Upper lobe of left lung (tissue), 6 donors: Measurements from ENCODE around the gene CCIN. TPM values are rescaled to one million over a fixed set of nuclear protein-coding genes. Genes with fewer than 3 reads are reported as not detected.

Experiments used
- ATAC-seq, 2 donors: fragments of 200-7000 bp; cut with Tn5 transposase; one replicate each; pipeline ENCODE4 v1.9.1; 2022; ENCODE audit warnings: mild to moderate bottlenecking in 2 of 2, moderate library complexity in 2 of 2; ENCODE audit not compliant: low FRiP score in 2 of 2
- DNase-seq, 2 donors: peaks; one replicate each; pipeline ENCODE4 v3.0.0-alpha.2; 2019 to 2020
- H3K27ac ChIP-seq, 4 donors: fragments of 200-600 bp; sonication (generic); one replicate each; pipeline ENCODE4 v1.5.1; 2016 to 2019
- H3K27me3 ChIP-seq, 4 donors: fragments of 200-600 bp; sonication (generic); one replicate each; pipeline ENCODE4 v1.5.1; 2017 to 2019
- H3K36me3 ChIP-seq, 4 donors: fragments of 200-600 bp; sonication (generic); one replicate each; pipeline ENCODE4 v1.5.1; 2016 to 2019
- H3K4me1 ChIP-seq, 4 donors: fragments of 200-600 bp; sonication (generic); one replicate each; pipeline ENCODE4 v1.5.1; 2018 to 2019
- H3K4me3 ChIP-seq, 4 donors: fragments of 200-600 bp; sonication (generic); one replicate each; pipeline ENCODE4 v1.5.1; 2017 to 2019; ENCODE audit warnings: mild to moderate bottlenecking in 2 of 4, moderate library complexity in 1 of 4
- H3K9me3 ChIP-seq, 4 donors: fragments of 200-600 bp; sonication (generic); one replicate each; pipeline ENCODE4 v1.5.1; 2018 to 2019
- CTCF ChIP-seq, 6 experiments: fragments of 450-650 bp in 4 of 6; fragments of 200-600 bp in 2 of 6; sonication (generic) in 2 of 6; IDR thresholded peaks; one replicate each; pipeline ENCODE4 v1.5.1; 2016 to 2019; ENCODE audit warnings: antibody characterized with exemption in 6 of 6
- EP300 ChIP-seq, 4 donors: sonication (generic); formaldehyde crosslinking; IDR thresholded peaks; one replicate each; pipeline ENCODE4 v1.5.1; 2017; ENCODE audit warnings: antibody characterized with exemption in 4 of 4, control low read depth in 2 of 4
- POLR2A ChIP-seq, 4 donors: fragments of 450-650 bp; IDR thresholded peaks; one replicate each; pipeline ENCODE4 v1.5.1; 2016 to 2017; ENCODE audit warnings: antibody characterized with exemption in 4 of 4, mild to moderate bottlenecking in 2 of 4
- POLR2AphosphoS5 ChIP-seq, 2 donors: sonication (generic); formaldehyde crosslinking; IDR thresholded peaks; one replicate each; pipeline ENCODE4 v1.5.1; 2017; ENCODE audit warnings: antibody characterized with exemption in 2 of 2
- WGBS, 2 donors: methylation state at CpG; one replicate each; pipeline ENCODE4 v1.1.5; 2017 to 2018; 5-methylcytosine and 5-hydroxymethylcytosine counted together
- total RNA-seq, 6 donors: library from RNA; depleted of rRNA in 4 of 6; stranded (reverse); fragments of >200 nt in 4 of 6; gene quantifications; one replicate each; pipeline versions ENCODE4 v1.1.0 to v1.2.1, GENCODE V29; 2016 to 2021
- donor health status: DM: no; HTN: no; CAD: no; lungs with moderate emphysema.
- donor health status: DM: no; HTN: yes; CAD: no; lungs with severe emphysema.

The CCIN gene
- total RNA-seq: 1 to 10 TPM in 1 of 6 donors, under 1 TPM in 4, not detected in 1; 0.30 to 1.4 (median 0.49) TPM

GRCh38 chr9:36169166-36169565, at the start of gene CCIN:
Gene CCIN, plus strand, starts transcription at chr9:36169388. Its CDS starts 115 bp downstream, at chr9:36169503.
- ATAC-seq (no peak), DNase-seq (no peak)
- Histone ChIP-seq H3K4me1 (peaks cover 6 to 11% (median 10%) of the 10 kb centered on the region in 4 donors), H3K4me3 (no peak within 1 kb of the TSS), H3K27me3 (no peaks in the 10 kb centered on the region), H3K9me3 (no peaks in the 10 kb centered on the region), H3K27ac (no peak within 1 kb of the TSS), H3K36me3 (no peaks in the 10 kb centered on the region)
- no peak for TF ChIP-seq CTCF (IDR thresholded peaks at IDR 0.05)
- TF ChIP-seq POLR2A (IDR thresholded peaks at IDR 0.05): no peak
- TF ChIP-seq EP300 (IDR thresholded peaks at IDR 0.05): no peak
- no peak for TF ChIP-seq POLR2AphosphoS5 (IDR thresholded peaks at IDR 0.05)
- WGBS, 2 donors: 85 to 91% methylated on average over 4 to 6 of the region's 6 CpGs

GRCh38 chr9:36119476-36119875, 49.7 kb upstream of the CCIN start:
- Histone ChIP-seq H3K4me1 (peaks cover 6 to 9% (median 8%) of the 10 kb centered on the region in 4 donors), H3K36me3 (peaks cover 0 to 33% (median 0%) of the 10 kb centered on the region in 4 donors), H3K9me3 (no peaks in the 10 kb centered on the region), H3K4me3 (no peak overlapping the region), H3K27ac (no peak overlapping the region), H3K27me3 (no peaks in the 10 kb centered on the region)
- TF ChIP-seq POLR2A (IDR thresholded peaks at IDR 0.05) (no peak), EP300 (IDR thresholded peaks at IDR 0.05) (no peak), CTCF (IDR thresholded peaks at IDR 0.05) (no peak), POLR2AphosphoS5 (IDR thresholded peaks at IDR 0.05) (no peak)
- no peak for DNase-seq
- 49 to 58% methylated on average over 7 of the region's 7 CpGs for WGBS, 2 donors
- no peak for ATAC-seq

DNA sequence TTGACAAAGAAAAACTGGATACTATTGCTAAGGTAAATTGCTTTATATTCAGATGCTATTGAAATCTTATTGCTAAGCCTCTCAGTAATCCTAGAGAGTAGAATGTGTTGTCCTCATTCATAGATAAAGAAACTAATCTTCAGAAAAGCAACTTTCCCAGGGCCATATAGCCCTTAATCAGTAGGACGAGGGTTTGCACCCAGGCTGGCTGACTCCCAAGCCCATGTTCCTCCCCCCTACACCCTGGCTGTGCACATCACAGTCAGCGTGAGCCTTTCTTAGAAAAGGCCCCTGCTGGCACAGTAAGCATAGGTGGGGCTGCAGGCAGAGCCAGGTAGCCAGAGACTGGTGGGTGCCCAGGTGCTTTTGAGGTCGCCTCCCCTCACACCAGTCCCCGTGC, 48.5 kb upstream of the CCIN start:
- TF ChIP-seq POLR2A (IDR thresholded peaks at IDR 0.05): no peak
- no peak for TF ChIP-seq CTCF (IDR thresholded peaks at IDR 0.05)
- no peak for TF ChIP-seq EP300 (IDR thresholded peaks at IDR 0.05)
- TF ChIP-seq POLR2AphosphoS5 (IDR thresholded peaks at IDR 0.05): no peak
- Histone ChIP-seq H3K9me3 (no peaks in the 10 kb centered on the region), H3K4me1 (peaks cover 6 to 9% (median 8%) of the 10 kb centered on the region in 4 donors), H3K27me3 (no peaks in the 10 kb centered on the region), H3K4me3 (no peak overlapping the region), H3K36me3 (peaks cover 0 to 33% (median 0%) of the 10 kb centered on the region in 4 donors), H3K27ac (no peak overlapping the region)
- ATAC-seq: no peak
- no peak for DNase-seq
- WGBS, 2 donors: 76 to 94% methylated on average over 4 of the region's 4 CpGs

DNA sequence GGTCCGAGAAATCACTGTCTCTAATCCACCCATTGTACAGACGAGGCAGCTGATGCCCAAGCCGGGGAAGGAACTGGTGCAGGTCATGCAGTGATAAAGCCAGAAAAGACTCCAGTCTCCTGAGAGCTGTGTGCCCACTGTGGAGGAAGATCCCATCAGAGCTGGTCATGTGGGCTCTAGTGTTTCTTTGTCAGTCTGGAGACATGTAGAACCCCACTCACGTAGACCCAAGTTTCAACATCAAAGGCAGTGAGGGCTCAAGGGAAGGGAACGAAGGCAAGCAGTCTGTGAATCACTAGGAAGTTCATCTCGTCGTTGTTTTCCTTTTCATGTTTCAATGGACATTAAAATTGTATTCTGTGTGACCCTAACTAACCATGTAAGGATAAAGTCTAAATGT, 47.2 kb upstream of the CCIN start:
- Histone ChIP-seq H3K27ac (no peak overlapping the region), H3K9me3 (no peaks in the 10 kb centered on the region), H3K4me1 (peaks cover 6 to 9% (median 8%) of the 10 kb centered on the region in 4 donors), H3K36me3 (peaks cover 0 to 31% (median 0%) of the 10 kb centered on the region in 4 donors), H3K4me3 (no peak overlapping the region), H3K27me3 (no peaks in the 10 kb centered on the region)
- TF ChIP-seq CTCF (IDR thresholded peaks at IDR 0.05) (no peak), POLR2AphosphoS5 (IDR thresholded peaks at IDR 0.05) (no peak), EP300 (IDR thresholded peaks at IDR 0.05) (no peak), POLR2A (IDR thresholded peaks at IDR 0.05) (no peak)
- DNase-seq (no peak), ATAC-seq (no peak)
- 83 to 85% methylated on average over 6 to 7 of the region's 7 CpGs for WGBS, 2 donors

GRCh38 chr9:36123515-36123914, 45.7 kb upstream of the CCIN start:
- no peaks in the 10 kb centered on the region for H3K9me3 ChIP-seq
- DNase-seq (no peak), ATAC-seq (no peak)
- peaks cover 6 to 12% (median 8%) of the 10 kb centered on the region in 4 donors for H3K4me1 ChIP-seq
- WGBS, 2 donors: 75 to 82% methylated on average over 2 of the region's 2 CpGs
- peaks cover 0 to 25% (median 0%) of the 10 kb centered on the region in 4 donors for H3K36me3 ChIP-seq
- no peak overlapping the region for H3K4me3 ChIP-seq
- H3K27me3 ChIP-seq: no peaks in the 10 kb centered on the region
- TF ChIP-seq POLR2AphosphoS5 (IDR thresholded peaks at IDR 0.05) (no peak), CTCF (IDR thresholded peaks at IDR 0.05) (no peak), POLR2A (IDR thresholded peaks at IDR 0.05) (no peak), EP300 (IDR thresholded peaks at IDR 0.05) (no peak)
- no peak overlapping the region for H3K27ac ChIP-seq
